Spleen (tissue), 13 donors: ENCODE measurements around the gene ZFYVE1. TPM values are rescaled to one million over a fixed set of nuclear protein-coding genes. Genes with fewer than 3 reads are reported as not detected.

Source experiments
- DNase-seq: peaks from one replicate; pipeline ENCODE4 v3.0.0-alpha.2; 2020
- H3K27ac ChIP-seq, 8 donors: fragments of 200-600 bp; sonication (generic) in 7 of 8; 1 replicate in 4 of 8; 2 replicates in 4 of 8; pipeline versions ENCODE4 v1.5.0 to v1.8.0; 2016 to 2021; ENCODE audit warnings: inconsistent platforms in 4 of 8, mild to moderate bottlenecking in 4 of 8, moderate library complexity in 1 of 8
- H3K27me3 ChIP-seq, 7 donors: fragments of 200-600 bp; sonication (generic) in 6 of 7; replicated peaks in 1 of 7; 1 replicate in 4 of 7; 2 replicates in 3 of 7; pipeline versions ENCODE4 v1.5.0 to v1.8.0; 2016 to 2021; ENCODE audit warnings: inconsistent platforms in 3 of 7, mild to moderate bottlenecking in 1 of 7
- H3K36me3 ChIP-seq, 6 donors: fragments of 200-600 bp; sonication (generic) in 5 of 6; 1 replicate in 4 of 6; 2 replicates in 2 of 6; pipeline versions ENCODE4 v1.5.0 to v1.8.0; 2016 to 2021; ENCODE audit warnings: inconsistent platforms in 2 of 6
- H3K4me1 ChIP-seq, 6 donors: fragments of 200-600 bp; sonication (generic) in 5 of 6; 1 replicate in 3 of 6; 2 replicates in 3 of 6; pipeline versions ENCODE4 v1.5.0 to v1.8.0; 2016 to 2021; ENCODE audit warnings: inconsistent platforms in 3 of 6
- H3K4me3 ChIP-seq, 8 donors: fragments of 200-600 bp; sonication (generic) in 7 of 8; 1 replicate in 4 of 8; 2 replicates in 4 of 8; pipeline versions ENCODE4 v1.5.0 to v1.8.0; 2016 to 2021; ENCODE audit warnings: inconsistent platforms in 4 of 8, mild to moderate bottlenecking in 4 of 8, moderate library complexity in 2 of 8
- H3K9me3 ChIP-seq, 8 donors: fragments of 200-600 bp; sonication (generic) in 7 of 8; 1 replicate in 4 of 8; 2 replicates in 4 of 8; pipeline versions ENCODE4 v1.5.0 to v1.8.0; 2016 to 2021; ENCODE audit warnings: inconsistent platforms in 4 of 8
- POLR2A ChIP-seq, 3 donors: fragments of 450-650 bp; IDR thresholded peaks; one replicate each; pipeline ENCODE4 v1.5.1; 2017; ENCODE audit warnings: antibody characterized with exemption in 3 of 3, mild to moderate bottlenecking in 1 of 3
- POLR2AphosphoS5 ChIP-seq, 3 donors: sonication (generic); formaldehyde crosslinking; IDR thresholded peaks; one replicate each; pipeline ENCODE4 v1.5.1; 2017; ENCODE audit warnings: antibody characterized with exemption in 3 of 3
- WGBS, 5 donors: extraction: QIAGEN DNeasy Blood & Tissue Kit in 3 of 5; methylation state at CpG; one replicate each; pipeline versions ENCODE4 v1.1.5 to v1.1.7; 2013 to 2018; 5-methylcytosine and 5-hydroxymethylcytosine counted together
- intact Hi-C: fragments of 100-400 bp; cut with DNase I; formaldehyde crosslinking; loops from one replicate; pipeline ENCODE4 v1.15.0; 2023; ENCODE audit warnings: low total_unique reads
- long read RNA-seq, 2 donors: transcript quantifications; one replicate each; lab custom pipeline, GENCODE V29; 2026
- polyA plus RNA-seq, 3 donors: library from polyadenylated mRNA; stranded (reverse); fragments of 200-250 nt; gene quantifications; one replicate each; pipeline ENCODE4 v1.2.1, GENCODE V29; 2013
- total RNA-seq, 7 donors: library from RNA; depleted of rRNA in 3 of 7; stranded (reverse); fragments of >200 nt in 3 of 7; fragmentation: NEBNext Ultra II Directional in 4 of 7; extraction: Animal tissue kit (Norgen Biotek cat#: 25700) in 4 of 7; gene quantifications; one replicate each; pipeline versions ENCODE4 v1.1.0 to v1.2.1, GENCODE V29; 2016 to 2021
- TF ChIP-seq, protein P1 (sequence below), 11 experiments: fragments of 200-600 bp in 7 of 11; fragments of 450-650 bp in 4 of 11; sonication (generic) in 4 of 11; IDR thresholded peaks in 8 of 11; conservative IDR thresholded peaks in 3 of 11; 1 replicate in 7 of 11; 2 replicates in 4 of 11; pipeline versions ENCODE4 v1.4.0 to v1.8.0; 2016 to 2021; ENCODE audit warnings: antibody characterized with exemption in 11 of 11, inconsistent platforms in 4 of 11, mild to moderate bottlenecking in 1 of 11
- donor health status: healthy with polysubstance abuse.
- donor health status: DM: no; HTN: no; CAD: no; lungs with moderate emphysema.
- donor health status: DM: no; HTN: no; CAD: no.
- donor health status: Bipolar disorder and iron deficiency.
- donor health status: healthy.
- donor health status: DM: no; HTN: no; CAD: no.
- donor health status: DM: yes; HTN: yes; CAD: no.

Gene ZFYVE1, protein sequence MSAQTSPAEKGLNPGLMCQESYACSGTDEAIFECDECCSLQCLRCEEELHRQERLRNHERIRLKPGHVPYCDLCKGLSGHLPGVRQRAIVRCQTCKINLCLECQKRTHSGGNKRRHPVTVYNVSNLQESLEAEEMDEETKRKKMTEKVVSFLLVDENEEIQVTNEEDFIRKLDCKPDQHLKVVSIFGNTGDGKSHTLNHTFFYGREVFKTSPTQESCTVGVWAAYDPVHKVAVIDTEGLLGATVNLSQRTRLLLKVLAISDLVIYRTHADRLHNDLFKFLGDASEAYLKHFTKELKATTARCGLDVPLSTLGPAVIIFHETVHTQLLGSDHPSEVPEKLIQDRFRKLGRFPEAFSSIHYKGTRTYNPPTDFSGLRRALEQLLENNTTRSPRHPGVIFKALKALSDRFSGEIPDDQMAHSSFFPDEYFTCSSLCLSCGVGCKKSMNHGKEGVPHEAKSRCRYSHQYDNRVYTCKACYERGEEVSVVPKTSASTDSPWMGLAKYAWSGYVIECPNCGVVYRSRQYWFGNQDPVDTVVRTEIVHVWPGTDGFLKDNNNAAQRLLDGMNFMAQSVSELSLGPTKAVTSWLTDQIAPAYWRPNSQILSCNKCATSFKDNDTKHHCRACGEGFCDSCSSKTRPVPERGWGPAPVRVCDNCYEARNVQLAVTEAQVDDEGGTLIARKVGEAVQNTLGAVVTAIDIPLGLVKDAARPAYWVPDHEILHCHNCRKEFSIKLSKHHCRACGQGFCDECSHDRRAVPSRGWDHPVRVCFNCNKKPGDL
- total RNA-seq (10 to 100 TPM; 17.9 to 23.3 (median 20.4) TPM), polyA plus RNA-seq (1 to 10 TPM; 2.8 to 5.5 (median 3.1) TPM)
- long read RNA-seq, donor 1, full-length matches to known transcripts = 2 of 2 reads
- long read RNA-seq, donor 1, partial matches to known transcripts = 0 of 2 reads
- long read RNA-seq, donor 1, other reads (novel, unspliced or antisense) = 0 of 2 reads
- long read RNA-seq, donor 2 = 0 reads

DNA sequence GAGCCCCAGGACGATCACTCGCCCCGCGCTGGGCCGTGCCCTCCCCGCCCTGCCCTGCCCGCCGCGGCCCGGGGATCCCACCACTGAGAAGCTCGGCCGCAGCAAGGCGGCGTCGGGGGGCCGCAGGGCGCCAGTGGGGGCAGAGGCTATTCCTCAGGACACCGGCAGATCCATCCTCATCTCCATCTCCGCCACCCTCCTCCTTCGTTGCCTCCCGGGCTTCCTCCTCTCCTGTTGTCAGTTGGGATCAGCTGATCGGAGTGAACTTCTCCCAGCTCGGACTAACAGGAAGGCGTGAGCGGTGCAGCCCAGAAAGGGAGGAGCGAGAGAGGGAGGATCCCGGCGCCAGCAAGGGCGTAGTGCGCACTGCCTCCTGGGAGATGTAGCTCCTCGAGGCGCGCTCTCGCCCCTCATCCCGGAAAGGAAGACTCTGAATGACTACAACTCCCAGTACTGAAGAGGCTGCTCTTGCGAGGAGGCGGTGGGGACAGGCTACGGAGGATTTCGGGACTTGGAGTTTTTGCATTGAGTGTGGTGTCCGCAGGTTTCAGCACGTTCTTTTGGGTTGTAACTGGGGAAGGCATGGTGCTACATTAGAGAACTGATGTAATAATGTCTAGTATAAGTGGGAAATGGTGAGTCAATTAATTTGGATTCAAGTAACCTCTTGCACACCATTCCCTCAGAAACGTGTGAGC, at the start of gene ZFYVE1:
TSS of gene ZFYVE1 (minus strand) at position 262 of the 698 bp plus-strand sequence. CDS start 2,598 bp downstream, outside the sequence.
- DNase-seq = peak; percentile 98
- 1% methylated on average over 27 to 41 of the region's 42 CpGs for WGBS, 5 donors
- Histone ChIP-seq H3K9me3 (no peaks in the 10 kb centered on the region), H3K36me3 (peaks cover 0 to 24% (median 12%) of the 10 kb centered on the region in 6 donors), H3K4me3 (peak within 1 kb of the TSS; percentile 78 to 91 (median 86)), H3K27me3 (no peaks in the 10 kb centered on the region), H3K4me1 (peaks cover 14 to 48% (median 35%) of the 10 kb centered on the region in 6 donors), H3K27ac (peak within 1 kb of the TSS; percentile 72 to 93 (median 88))
- TF ChIP-seq, protein P1, sequence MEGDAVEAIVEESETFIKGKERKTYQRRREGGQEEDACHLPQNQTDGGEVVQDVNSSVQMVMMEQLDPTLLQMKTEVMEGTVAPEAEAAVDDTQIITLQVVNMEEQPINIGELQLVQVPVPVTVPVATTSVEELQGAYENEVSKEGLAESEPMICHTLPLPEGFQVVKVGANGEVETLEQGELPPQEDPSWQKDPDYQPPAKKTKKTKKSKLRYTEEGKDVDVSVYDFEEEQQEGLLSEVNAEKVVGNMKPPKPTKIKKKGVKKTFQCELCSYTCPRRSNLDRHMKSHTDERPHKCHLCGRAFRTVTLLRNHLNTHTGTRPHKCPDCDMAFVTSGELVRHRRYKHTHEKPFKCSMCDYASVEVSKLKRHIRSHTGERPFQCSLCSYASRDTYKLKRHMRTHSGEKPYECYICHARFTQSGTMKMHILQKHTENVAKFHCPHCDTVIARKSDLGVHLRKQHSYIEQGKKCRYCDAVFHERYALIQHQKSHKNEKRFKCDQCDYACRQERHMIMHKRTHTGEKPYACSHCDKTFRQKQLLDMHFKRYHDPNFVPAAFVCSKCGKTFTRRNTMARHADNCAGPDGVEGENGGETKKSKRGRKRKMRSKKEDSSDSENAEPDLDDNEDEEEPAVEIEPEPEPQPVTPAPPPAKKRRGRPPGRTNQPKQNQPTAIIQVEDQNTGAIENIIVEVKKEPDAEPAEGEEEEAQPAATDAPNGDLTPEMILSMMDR (IDR thresholded peaks at IDR 0.05 in 8 of 11, conservative IDR thresholded peaks at IDR 0.05 in 3 of 11) = peak in 1 of 11 experiments; percentile 36
- peak; percentile 94 to 97 (median 95) for TF ChIP-seq POLR2AphosphoS5 (IDR thresholded peaks at IDR 0.05)
- peak in 2 of 3 donors; percentile 43 for TF ChIP-seq POLR2A (IDR thresholded peaks at IDR 0.05)
- intact Hi-C loops = no loop called here

DNA sequence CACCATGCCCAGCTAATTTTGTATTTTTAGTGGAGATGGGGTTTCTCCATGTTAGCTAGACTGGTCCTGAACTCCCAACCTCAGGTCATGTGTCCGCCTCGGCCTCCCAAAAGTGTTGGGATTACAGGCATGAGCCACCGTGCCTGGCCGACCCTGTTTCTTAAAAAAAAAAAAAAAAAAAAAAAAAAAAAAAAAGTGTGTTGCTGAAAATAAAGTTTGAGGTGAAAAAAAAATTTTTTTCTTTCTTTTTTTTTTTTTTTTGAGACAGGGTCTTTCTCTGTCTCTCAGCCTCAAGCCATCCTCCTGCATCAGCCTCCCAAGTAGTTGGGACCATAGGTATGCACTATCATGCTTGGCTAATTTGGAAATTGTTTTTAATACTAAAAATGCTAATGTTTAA, 42.7 kb upstream of the ZFYVE1 start:
- intact Hi-C loops = no loop called here
- peaks cover 0 to 88% (median 20%) of the 10 kb centered on the region in 6 donors for H3K4me1 ChIP-seq
- TF ChIP-seq POLR2AphosphoS5 (IDR thresholded peaks at IDR 0.05) (no peak), POLR2A (IDR thresholded peaks at IDR 0.05) (no peak)
- TF ChIP-seq, protein P1 (IDR thresholded peaks at IDR 0.05 in 8 of 11, conservative IDR thresholded peaks at IDR 0.05 in 3 of 11) = no peak
- H3K27me3 ChIP-seq = no peaks in the 10 kb centered on the region
- no peak overlapping the region for H3K4me3 ChIP-seq
- no peak for DNase-seq
- no peaks in the 10 kb centered on the region for H3K9me3 ChIP-seq
- WGBS, 5 donors = 86 to 95% (median 92%) methylated on average over 4 of the region's 4 CpGs
- no peak overlapping the region for H3K27ac ChIP-seq
- peaks cover 0 to 97% (median 32%) of the 10 kb centered on the region in 6 donors for H3K36me3 ChIP-seq

DNA sequence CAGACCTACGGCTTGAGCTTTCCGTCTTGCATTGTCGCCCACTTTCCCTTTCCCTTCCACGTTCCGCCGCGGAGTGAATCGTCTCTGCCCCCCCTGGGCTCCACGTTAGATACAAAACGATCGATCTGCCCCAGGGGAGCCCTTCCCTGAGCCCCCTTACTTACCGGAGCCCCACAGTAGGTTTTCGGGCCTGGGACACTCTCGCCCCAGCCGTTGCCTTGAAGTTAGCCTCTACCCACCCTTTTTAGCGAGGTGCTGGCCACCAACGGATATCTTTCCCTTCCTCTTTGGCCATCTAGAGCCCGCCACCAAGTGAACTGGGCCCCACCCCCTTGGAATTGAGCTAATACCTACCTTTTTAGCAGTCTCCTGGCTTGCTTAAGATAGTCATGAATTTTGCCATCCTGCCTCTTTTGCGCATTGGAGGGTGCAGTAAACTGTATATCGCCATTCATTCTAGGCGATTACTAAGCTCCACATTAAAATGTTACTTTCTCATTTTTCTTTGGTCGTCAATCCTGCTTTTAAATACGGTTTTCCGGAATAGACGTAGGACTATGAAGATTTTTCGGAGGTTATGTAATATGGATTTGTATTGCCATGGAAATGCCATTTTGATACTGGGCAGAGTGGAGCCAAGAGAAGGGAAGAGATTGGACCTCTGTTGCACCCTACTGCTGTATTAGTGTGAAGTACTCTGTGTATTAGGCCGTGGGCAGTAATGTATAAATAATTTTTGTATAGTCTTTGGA, 32.2 kb upstream of the ZFYVE1 start:
- intact Hi-C loops = no loop called here
- WGBS, 5 donors = 0 to 1% (median 1%) methylated on average over 25 to 27 of the region's 27 CpGs
- peaks cover 34 to 61% (median 54%) of the 10 kb centered on the region in 6 donors for H3K4me1 ChIP-seq

More for the DNA sequence above, 32.2 kb upstream of the ZFYVE1 start:
- Histone ChIP-seq H3K27me3 (no peaks in the 10 kb centered on the region), H3K36me3 (peaks cover 0 to 32% (median 0%) of the 10 kb centered on the region in 6 donors), H3K4me3 (peak overlapping the region; percentile 67 to 94 (median 78)), H3K27ac (peak overlapping the region; percentile 93 to 96 (median 95)), H3K9me3 (no peaks in the 10 kb centered on the region)
- DNase-seq = no peak
- TF ChIP-seq POLR2AphosphoS5 (IDR thresholded peaks at IDR 0.05) (no peak), POLR2A (IDR thresholded peaks at IDR 0.05) (no peak)
- TF ChIP-seq, protein P1 (IDR thresholded peaks at IDR 0.05 in 8 of 11, conservative IDR thresholded peaks at IDR 0.05 in 3 of 11) = no peak
